SK-N-SH treated with all-trans-retinoic acid at 6 μM for 48 hours (cell line): ENCODE measurements around the gene ARSH.
"Not testable (repeated sequence)": the region's sequence is repeated elsewhere in the genome, so short reads cannot be mapped to it uniquely, and the experiment has no call there.

Source experiments
- ATAC-seq: fragments of 200-7000 bp; cut with Tn5 transposase; 3 replicates; pipeline ENCODE4 v1.9.1; 2020; ENCODE audit warnings: mild to moderate bottlenecking, moderate library complexity
- ARNTL ChIP-seq: fragments of 450-650 bp; formaldehyde crosslinking; IDR thresholded peaks from 2 replicates; pipeline ENCODE4 v1.5.0; 2020; ENCODE audit warnings: low read depth, mild to moderate bottlenecking, moderate library complexity, borderline replicate concordance
- BACH2 ChIP-seq: fragments of 250-450 bp; sonication (Bioruptor Pico); IDR thresholded peaks from 2 replicates; pipeline ENCODE4 v1.9.0; 2021; ENCODE audit warnings: mild to moderate bottlenecking, borderline replicate concordance
- ESRRG ChIP-seq: fragments of 250-450 bp; sonication (Bioruptor Pico); IDR thresholded peaks from 2 replicates; pipeline ENCODE4 v1.6.1; 2021; ENCODE audit warnings: mild to moderate bottlenecking
- GLIS3 ChIP-seq: fragments of 250-450 bp; sonication (Bioruptor Pico); IDR thresholded peaks from 2 replicates; pipeline ENCODE4 v1.5.0; 2020; ENCODE audit warnings: mild to moderate bottlenecking, moderate library complexity
- ISL1 ChIP-seq: fragments of 250-450 bp; sonication (Bioruptor Pico); IDR thresholded peaks from 2 replicates; pipeline ENCODE4 v2.1.2; 2022; ENCODE audit warnings: mild to moderate bottlenecking, moderate library complexity
- OSR1 ChIP-seq: fragments of 250-450 bp; sonication (Bioruptor Pico); IDR thresholded peaks from 2 replicates; pipeline ENCODE4 v1.8.0; 2022; ENCODE audit warnings: moderate library complexity, mild to moderate bottlenecking, inconsistent platforms
- PPARA ChIP-seq: fragments of 250-450 bp; sonication (Bioruptor Pico); IDR thresholded peaks from 2 replicates; pipeline ENCODE4 v1.5.0; 2020; ENCODE audit warnings: mild to moderate bottlenecking, borderline replicate concordance
- SNAI2 ChIP-seq: fragments of 250-450 bp; sonication (Bioruptor Pico); IDR thresholded peaks from 2 replicates; pipeline ENCODE4 v1.5.0; 2020; ENCODE audit warnings: mild to moderate bottlenecking, moderate library complexity
- TOX ChIP-seq: fragments of 250-450 bp; sonication (Bioruptor Pico); IDR thresholded peaks from 2 replicates; pipeline ENCODE4 v1.8.0; 2021; ENCODE audit warnings: mild to moderate bottlenecking, moderate library complexity, borderline replicate concordance
- ZC3H10 ChIP-seq: fragments of 250-450 bp; sonication (Bioruptor Pico); IDR thresholded peaks from 2 replicates; pipeline ENCODE4 v1.5.1; 2021; ENCODE audit warnings: mild to moderate bottlenecking, moderate library complexity
- ZFP3 ChIP-seq: fragments of 250-450 bp; sonication (Bioruptor Pico); IDR thresholded peaks from 2 replicates; pipeline ENCODE4 v1.5.0; 2020; ENCODE audit warnings: mild to moderate bottlenecking, moderate library complexity
- ZFP30 ChIP-seq: fragments of 450-650 bp; formaldehyde crosslinking; IDR thresholded peaks from 2 replicates; pipeline ENCODE4 v1.5.0; 2022; ENCODE audit warnings: mild to moderate bottlenecking, moderate library complexity
- ZNF565 ChIP-seq: fragments of 450-650 bp; formaldehyde crosslinking; conservative IDR thresholded peaks from 2 replicates; pipeline ENCODE4 v1.5.0; 2020; ENCODE audit warnings: low read depth, mild to moderate bottlenecking, moderate library complexity
- ZNF8 ChIP-seq: fragments of 450-650 bp; formaldehyde crosslinking; IDR thresholded peaks from 2 replicates; pipeline ENCODE4 v1.5.0; 2020; ENCODE audit warnings: mild to moderate bottlenecking, moderate library complexity
- TF ChIP-seq, protein P1 (sequence below): fragments of 250-450 bp; sonication (Bioruptor Pico); IDR thresholded peaks from 2 replicates; pipeline ENCODE4 v1.5.0; 2020; ENCODE audit warnings: mild to moderate bottlenecking, moderate library complexity
- TF ChIP-seq, protein P2 (sequence below): fragments of 250-450 bp; sonication (Bioruptor Pico); IDR thresholded peaks from 2 replicates; pipeline ENCODE4 v1.8.0; 2020; ENCODE audit warnings: mild to moderate bottlenecking, moderate library complexity, borderline replicate concordance
- TF ChIP-seq, protein P3 (sequence below): fragments of 250-450 bp; sonication (Bioruptor Pico); IDR thresholded peaks from 2 replicates; pipeline ENCODE4 v1.8.0; 2021; ENCODE audit warnings: low read depth, mild to moderate bottlenecking, moderate library complexity, borderline replicate concordance

Gene ARSH

DNA sequence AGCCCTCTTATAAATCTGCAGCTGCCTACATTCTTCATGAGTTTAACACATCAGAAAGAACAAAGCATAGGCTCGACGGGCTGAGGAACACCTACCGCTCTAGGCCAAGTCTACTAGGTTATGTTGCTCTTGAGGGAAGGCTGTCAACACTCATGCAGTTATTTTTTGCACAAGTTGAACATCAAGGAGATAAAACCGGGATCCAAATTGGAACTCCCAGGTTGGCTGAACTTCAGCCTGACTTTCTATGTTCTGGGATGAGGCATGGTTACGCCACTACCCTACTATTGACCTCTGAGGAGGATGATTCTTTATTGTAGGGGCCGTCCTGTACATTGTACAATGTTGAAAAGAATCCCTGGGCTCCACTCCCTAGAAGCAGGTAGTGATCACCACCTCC, 37.3 kb upstream of the ARSH start (continued):
- TF ChIP-seq, protein P1, sequence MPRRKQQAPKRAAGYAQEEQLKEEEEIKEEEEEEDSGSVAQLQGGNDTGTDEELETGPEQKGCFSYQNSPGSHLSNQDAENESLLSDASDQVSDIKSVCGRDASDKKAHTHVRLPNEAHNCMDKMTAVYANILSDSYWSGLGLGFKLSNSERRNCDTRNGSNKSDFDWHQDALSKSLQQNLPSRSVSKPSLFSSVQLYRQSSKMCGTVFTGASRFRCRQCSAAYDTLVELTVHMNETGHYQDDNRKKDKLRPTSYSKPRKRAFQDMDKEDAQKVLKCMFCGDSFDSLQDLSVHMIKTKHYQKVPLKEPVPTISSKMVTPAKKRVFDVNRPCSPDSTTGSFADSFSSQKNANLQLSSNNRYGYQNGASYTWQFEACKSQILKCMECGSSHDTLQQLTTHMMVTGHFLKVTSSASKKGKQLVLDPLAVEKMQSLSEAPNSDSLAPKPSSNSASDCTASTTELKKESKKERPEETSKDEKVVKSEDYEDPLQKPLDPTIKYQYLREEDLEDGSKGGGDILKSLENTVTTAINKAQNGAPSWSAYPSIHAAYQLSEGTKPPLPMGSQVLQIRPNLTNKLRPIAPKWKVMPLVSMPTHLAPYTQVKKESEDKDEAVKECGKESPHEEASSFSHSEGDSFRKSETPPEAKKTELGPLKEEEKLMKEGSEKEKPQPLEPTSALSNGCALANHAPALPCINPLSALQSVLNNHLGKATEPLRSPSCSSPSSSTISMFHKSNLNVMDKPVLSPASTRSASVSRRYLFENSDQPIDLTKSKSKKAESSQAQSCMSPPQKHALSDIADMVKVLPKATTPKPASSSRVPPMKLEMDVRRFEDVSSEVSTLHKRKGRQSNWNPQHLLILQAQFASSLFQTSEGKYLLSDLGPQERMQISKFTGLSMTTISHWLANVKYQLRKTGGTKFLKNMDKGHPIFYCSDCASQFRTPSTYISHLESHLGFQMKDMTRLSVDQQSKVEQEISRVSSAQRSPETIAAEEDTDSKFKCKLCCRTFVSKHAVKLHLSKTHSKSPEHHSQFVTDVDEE = no peak

DNA sequence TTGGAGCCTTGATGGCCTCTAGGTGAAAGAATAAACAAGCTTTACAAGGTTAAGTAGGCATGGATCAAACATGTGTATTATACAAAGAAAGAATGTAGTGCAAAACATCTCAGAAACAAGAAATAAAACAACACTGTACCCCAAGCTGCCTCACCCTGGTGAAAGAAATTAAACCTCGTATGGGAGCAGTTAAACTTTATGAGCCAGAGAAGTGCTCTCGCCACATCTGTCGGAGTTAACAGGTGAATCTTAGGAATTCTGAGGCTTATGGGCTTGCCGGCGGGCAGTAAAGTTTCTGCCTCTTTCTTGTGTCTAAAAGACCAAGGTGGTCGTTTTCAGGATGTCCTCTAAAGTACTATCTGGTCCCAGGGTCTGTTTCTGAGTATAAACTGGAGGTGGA, 34.0 kb upstream of the ARSH start:
- TF ChIP-seq, protein P2, sequence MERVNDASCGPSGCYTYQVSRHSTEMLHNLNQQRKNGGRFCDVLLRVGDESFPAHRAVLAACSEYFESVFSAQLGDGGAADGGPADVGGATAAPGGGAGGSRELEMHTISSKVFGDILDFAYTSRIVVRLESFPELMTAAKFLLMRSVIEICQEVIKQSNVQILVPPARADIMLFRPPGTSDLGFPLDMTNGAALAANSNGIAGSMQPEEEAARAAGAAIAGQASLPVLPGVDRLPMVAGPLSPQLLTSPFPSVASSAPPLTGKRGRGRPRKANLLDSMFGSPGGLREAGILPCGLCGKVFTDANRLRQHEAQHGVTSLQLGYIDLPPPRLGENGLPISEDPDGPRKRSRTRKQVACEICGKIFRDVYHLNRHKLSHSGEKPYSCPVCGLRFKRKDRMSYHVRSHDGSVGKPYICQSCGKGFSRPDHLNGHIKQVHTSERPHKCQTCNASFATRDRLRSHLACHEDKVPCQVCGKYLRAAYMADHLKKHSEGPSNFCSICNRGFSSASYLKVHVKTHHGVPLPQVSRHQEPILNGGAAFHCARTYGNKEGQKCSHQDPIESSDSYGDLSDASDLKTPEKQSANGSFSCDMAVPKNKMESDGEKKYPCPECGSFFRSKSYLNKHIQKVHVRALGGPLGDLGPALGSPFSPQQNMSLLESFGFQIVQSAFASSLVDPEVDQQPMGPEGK (CRISPR knock-in tag) = no peak
- no peak for TF ChIP-seq PPARA (CRISPR knock-in tag)
- TF ChIP-seq ZNF8 (CRISPR knock-in tag) = no peak
- TF ChIP-seq ZC3H10 = no peak
- ATAC-seq = no peak

DNA sequence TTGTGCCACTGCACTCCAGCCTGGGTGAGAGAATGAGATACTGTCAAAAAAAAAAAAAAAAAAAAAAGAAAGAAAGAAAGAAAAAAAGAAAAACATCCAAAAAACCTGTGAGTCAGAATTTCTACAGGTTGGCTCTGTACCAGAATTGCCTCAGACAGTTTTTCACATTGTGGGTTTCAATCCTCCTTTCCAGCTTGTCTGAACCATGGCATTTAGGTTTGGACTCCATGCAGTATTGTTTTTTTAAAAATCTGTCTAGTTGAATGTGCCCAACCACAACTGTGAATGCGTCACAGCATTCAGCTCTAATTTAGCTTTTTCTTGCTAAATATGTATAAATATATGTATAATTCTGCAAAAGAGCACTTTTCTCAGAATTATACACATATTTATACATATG, 31.4 kb upstream of the ARSH start:
- TF ChIP-seq OSR1 (CRISPR knock-in tag) = no peak
- no peak for ATAC-seq

DNA sequence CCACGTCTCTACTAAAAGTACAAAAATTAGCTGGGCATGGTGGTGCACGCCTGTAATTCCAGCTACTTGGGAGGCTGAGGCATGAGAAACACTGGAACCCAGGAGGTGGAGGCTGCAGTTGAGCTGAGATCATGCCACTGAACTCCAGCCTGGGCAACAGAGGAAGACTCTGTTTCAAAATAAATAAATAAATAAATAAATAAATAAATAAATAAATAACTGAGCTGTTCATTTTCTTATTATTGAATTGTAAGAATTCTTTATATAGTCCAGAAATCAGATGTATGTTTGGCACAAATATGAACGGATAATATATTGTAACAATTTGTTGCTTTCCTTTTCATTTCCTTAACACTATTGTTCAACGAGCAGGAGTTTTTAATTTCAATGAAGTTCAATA, 27.7 kb upstream of the ARSH start:
- not testable (repeated sequence) for ATAC-seq

DNA sequence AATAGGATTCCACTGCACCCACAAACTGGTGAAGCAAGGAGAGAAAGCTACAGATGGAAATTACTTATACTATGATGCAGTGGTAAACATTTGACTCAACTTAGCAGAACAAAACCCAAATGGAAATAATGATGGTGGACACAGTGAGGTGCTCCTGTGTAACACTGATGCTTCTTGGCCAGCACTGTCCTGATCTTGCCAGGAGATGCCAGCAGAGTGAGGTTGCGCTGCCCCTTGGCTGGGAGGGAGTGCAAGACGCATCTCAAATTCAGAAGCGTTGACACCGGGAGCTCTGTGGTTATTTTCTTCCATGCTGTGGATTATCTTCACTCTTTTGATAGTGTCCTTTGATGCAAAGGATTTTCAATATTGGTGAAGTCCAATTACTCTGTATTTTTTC, 22.0 kb upstream of the ARSH start:
- no peak for ATAC-seq
- TF ChIP-seq ZNF565 (CRISPR knock-in tag) (no peak), ZC3H10 (no peak), ESRRG (CRISPR knock-in tag) (no peak), ZNF8 (CRISPR knock-in tag) (no peak), ARNTL (no peak), ZFP30 (CRISPR knock-in tag) (no peak)
- TF ChIP-seq, protein P1 = no peak
- TF ChIP-seq, protein P2 (CRISPR knock-in tag) = no peak
- TF ChIP-seq, all 23 proteins: peak for 0

DNA sequence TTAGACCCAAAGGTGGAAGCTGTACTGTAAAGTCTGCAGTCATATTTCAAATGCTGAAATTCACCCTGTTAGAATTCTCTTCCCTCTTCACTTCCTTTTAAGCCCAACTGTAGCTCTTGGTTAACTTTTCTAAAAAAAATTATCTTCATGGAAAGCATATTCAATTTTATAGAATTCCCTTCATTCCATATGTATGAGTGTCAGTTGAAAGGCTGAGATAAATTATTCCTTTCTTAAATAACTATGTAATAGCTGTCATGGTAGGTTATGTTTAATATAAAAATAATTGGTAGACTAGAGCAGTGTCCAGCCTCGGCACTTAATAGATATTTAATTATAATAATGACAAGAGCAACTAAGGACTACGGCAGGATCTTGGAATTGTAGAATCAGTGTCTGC, 16.8 kb upstream of the ARSH start:
- ATAC-seq = peak; percentile 63
- TF ChIP-seq ISL1 (CRISPR knock-in tag) (peak; percentile 69), TOX (CRISPR knock-in tag) (no peak)
- TF ChIP-seq, all 23 proteins: peak for 1

DNA sequence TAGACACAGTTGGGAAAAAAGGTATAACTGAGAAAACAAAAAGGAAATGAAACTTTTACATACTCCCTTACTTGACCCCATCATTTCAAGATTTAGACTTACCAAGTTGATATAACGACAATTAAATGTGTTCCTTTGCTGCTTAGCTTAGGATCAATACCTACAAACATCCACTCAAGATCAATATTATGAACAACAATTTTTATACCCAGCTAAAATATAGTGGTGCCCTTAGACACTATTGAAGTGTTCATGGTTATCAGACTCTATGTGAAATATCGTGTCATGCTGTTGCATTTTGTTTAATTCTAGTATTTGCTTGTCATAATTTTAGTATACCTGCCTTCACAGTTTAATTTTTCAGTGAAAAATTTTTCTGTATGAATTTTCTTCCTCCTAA, 4.2 kb downstream of the ARSH start:
- no peak for ATAC-seq
- TF ChIP-seq, protein P3, sequence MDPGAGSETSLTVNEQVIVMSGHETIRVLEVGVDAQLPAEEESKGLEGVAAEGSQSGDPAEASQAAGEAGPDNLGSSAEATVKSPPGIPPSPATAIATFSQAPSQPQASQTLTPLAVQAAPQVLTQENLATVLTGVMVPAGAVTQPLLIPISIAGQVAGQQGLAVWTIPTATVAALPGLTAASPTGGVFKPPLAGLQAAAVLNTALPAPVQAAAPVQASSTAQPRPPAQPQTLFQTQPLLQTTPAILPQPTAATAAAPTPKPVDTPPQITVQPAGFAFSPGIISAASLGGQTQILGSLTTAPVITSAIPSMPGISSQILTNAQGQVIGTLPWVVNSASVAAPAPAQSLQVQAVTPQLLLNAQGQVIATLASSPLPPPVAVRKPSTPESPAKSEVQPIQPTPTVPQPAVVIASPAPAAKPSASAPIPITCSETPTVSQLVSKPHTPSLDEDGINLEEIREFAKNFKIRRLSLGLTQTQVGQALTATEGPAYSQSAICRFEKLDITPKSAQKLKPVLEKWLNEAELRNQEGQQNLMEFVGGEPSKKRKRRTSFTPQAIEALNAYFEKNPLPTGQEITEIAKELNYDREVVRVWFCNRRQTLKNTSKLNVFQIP (CRISPR knock-in tag) = no peak
- TF ChIP-seq, protein P1 = no peak
- TF ChIP-seq ARNTL = no peak
- TF ChIP-seq GLIS3 (CRISPR knock-in tag) = no peak
- TF ChIP-seq OSR1 (CRISPR knock-in tag) = no peak
- TF ChIP-seq SNAI2 (CRISPR knock-in tag) = no peak
- no peak for TF ChIP-seq ZFP3 (CRISPR knock-in tag)
- TF ChIP-seq ZNF565 (CRISPR knock-in tag) = no peak
- no peak for TF ChIP-seq BACH2 (CRISPR knock-in tag)
